Measurements from ENCODE around the gene PLD1.

- TF ChIP-seq REST (IDR thresholded peaks at IDR 0.05; ENCODE audit: insufficient read depth in 1 of 2, low read depth in 2 of 2, low read length in 2 of 2) (no peak), POLR2AphosphoS5 (IDR thresholded peaks at IDR 0.05; ENCODE audit: low read depth, low read length) (no peak), SIN3A (IDR thresholded peaks at IDR 0.05; ENCODE audit: borderline replicate concordance, insufficient read depth, low read length) (no peak), TAF1 (IDR thresholded peaks at IDR 0.05; ENCODE audit: borderline replicate concordance, insufficient read depth, low read length) (no peak)
Observed at GRCh38 chr3:171753025-171753472, 57.2 kb downstream of the PLD1 start.
